ENCODE measurements around the gene SAMD9. TPM values are rescaled to one million over a fixed set of nuclear protein-coding genes. Genes with fewer than 3 reads are reported as not detected.

The SAMD9 gene
- total and polyA plus RNA-seq, 2 donors (not counting 3 experiments of a cell fraction or from before 2014, with no cell fraction given): 0.92 to 6.8 TPM

DNA sequence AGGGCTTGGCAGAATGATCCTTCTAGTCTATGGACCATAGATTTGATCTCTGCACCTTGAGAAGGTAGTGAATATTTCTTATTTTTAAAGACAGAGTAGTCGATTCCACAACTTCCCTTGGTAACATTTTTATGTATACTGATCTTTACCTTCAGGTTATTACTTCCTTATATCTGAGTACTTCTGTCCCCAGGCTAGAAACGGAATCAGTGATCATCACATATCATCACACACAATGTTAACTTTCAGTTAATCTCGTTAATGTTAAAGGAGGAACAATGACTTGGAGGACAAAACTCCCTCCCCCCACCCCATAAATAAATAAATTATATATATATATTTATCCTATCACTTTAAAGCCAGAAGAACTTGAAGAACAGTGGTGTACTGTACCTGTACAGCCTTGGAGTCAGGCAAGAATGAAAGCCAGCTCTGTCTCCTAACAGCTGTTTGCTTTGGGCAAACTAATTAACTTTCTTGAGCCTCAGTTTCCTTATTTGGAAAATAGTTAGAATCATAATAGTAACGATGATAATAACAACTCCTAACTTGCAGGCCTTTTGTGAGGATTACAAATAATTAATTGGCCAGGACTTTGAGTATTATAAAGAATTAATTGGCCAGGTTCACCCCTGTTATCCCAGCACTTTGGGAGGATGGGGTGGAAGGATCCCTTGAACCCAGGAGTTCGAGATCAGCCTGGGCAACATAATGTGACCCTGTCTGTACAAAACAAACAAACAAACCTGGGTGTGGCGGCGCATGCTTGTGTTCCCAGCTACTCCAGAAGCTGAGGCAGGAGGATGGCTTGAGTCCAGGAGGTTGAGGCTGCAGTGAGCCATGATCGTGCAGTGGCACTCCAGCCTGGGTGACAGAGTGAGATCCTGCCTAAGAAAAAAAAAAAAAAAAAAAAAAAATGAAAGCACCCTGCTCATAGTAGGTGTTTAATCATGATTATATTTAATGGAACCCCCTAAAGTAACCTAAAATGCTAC lies 63.5 kb downstream of the SAMD9 start:
- Histone ChIP-seq H3K9ac (replicated peaks; ENCODE audit: extremely low read depth, insufficient read depth, low read length) (no peak overlapping the region), H3K36me3 (ENCODE audit: control insufficient read depth in 2 of 2, extremely low read depth in 1 of 2, insufficient read depth in 2 of 2, low read length in 2 of 2) (no peaks in the 10 kb centered on the region), H3K27ac (ENCODE audit: insufficient read depth, low read depth, low read length) (no peak overlapping the region), H3K9me3 (replicated peaks; ENCODE audit: control insufficient read depth, insufficient read depth, low read length) (no peaks in the 10 kb centered on the region), H3K4me2 (ENCODE audit: insufficient read depth, low read length) (no peak overlapping the region), H3K9me1 (replicated peaks; ENCODE audit: control insufficient read depth, extremely low read depth, insufficient read depth, low read length) (no peaks in the 10 kb centered on the region), H2AFZ (ENCODE audit: low read depth, low read length) (no peak overlapping the region), H3K27me3 (ENCODE audit: control insufficient read depth in 2 of 2, insufficient read depth in 2 of 2, low read length in 2 of 2) (no peaks in the 10 kb centered on the region), H3K79me2 (ENCODE audit: control insufficient read depth, insufficient read depth, low read length) (no peaks in the 10 kb centered on the region), H4K20me1 (replicated peaks; ENCODE audit: control insufficient read depth, extremely low read depth, insufficient read depth, low read length) (no peaks in the 10 kb centered on the region), H3K4me3 (replicated peaks in 1 of 3; ENCODE audit: insufficient read depth in 1 of 3, low read depth in 1 of 3, low read length in 3 of 3) (no peak overlapping the region), H3K4me1 (ENCODE audit: control insufficient read depth, extremely low read depth, insufficient read depth, low read length) (no peaks in the 10 kb centered on the region)
- BruUV-seq (replicated peaks): no TSS peak
- no peak for DNase-seq (ENCODE audit: low read depth, low spot score)
- POLR2A ChIA-PET: no interaction called here
- TF ChIP-seq POLR2AphosphoS5 (IDR thresholded peaks at IDR 0.05; ENCODE audit: insufficient read depth, low read depth, low read length) (no peak), FOS (IDR thresholded peaks at IDR 0.05; ENCODE audit: borderline replicate concordance, insufficient read depth, low read length) (no peak), GATA2 (IDR thresholded peaks at IDR 0.05; ENCODE audit: insufficient read depth, insufficient read length, low read depth, low read length) (no peak)
- FAIRE-seq: no peak
- CTCF ChIA-PET: interaction anchor here (1.1 to 1.3 kb wide), 2 partner anchors 217 to 363 kb away, joined by 3 to 7 read pairs; no protein-coding TSS in a partner anchor
- intact Hi-C loops (cut with micrococcal nuclease): loop anchor here (2.0 kb wide), 1 partner anchor 65 kb away; no protein-coding TSS in a partner anchor
- dilution Hi-C loops (cut with MboI; ENCODE audit: extremely low pct_ligation_motif_present, low sequenced_read_pairs): no loop called here

DNA sequence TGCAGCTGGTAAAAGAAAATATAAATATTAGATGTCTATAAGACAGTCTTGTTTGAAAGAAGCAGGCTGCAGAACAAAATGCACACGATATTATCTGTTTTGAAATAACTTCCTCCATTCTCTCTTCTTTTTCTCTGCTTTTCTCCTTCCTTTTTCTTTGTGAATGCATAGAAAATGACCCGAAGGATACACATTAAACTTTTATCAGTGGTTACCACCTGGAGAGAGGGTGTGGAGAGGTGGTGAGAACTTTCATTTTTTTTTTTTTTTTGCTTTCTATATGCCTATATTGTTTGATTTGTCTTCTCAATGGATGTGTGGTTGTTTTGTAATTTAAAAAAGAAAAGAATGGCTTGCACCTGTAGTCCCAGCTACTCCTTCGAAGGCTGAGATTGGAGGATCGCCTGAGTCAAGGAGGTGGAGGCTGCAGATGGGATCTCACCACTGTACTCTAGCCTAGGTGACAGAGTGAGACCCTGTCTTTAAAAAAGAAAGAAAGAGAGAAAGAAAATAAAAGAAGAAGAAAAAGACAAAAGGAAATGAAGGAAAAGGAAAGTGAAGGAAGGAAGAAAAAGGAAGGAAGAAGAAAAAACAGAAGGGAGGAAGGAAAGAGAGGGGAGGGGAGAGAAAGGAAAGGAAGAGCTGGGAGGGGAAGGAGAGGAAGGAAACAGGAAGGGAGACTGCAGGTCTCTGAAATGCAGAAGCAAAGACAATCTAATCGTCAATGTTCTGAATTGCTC lies 64.4 kb downstream of the SAMD9 start:
- Histone ChIP-seq H3K4me1 (ENCODE audit: control insufficient read depth, extremely low read depth, insufficient read depth, low read length) (no peaks in the 10 kb centered on the region), H3K27me3 (ENCODE audit: control insufficient read depth in 2 of 2, insufficient read depth in 2 of 2, low read length in 2 of 2) (no peaks in the 10 kb centered on the region), H3K79me2 (ENCODE audit: control insufficient read depth, insufficient read depth, low read length) (no peaks in the 10 kb centered on the region), H3K4me3 (replicated peaks in 1 of 3; ENCODE audit: insufficient read depth in 1 of 3, low read depth in 1 of 3, low read length in 3 of 3) (no peak overlapping the region), H3K9ac (replicated peaks; ENCODE audit: extremely low read depth, insufficient read depth, low read length) (no peak overlapping the region), H3K4me2 (ENCODE audit: insufficient read depth, low read length) (no peak overlapping the region), H3K9me3 (replicated peaks; ENCODE audit: control insufficient read depth, insufficient read depth, low read length) (no peaks in the 10 kb centered on the region), H2AFZ (ENCODE audit: low read depth, low read length) (no peak overlapping the region), H4K20me1 (replicated peaks; ENCODE audit: control insufficient read depth, extremely low read depth, insufficient read depth, low read length) (no peaks in the 10 kb centered on the region), H3K36me3 (ENCODE audit: control insufficient read depth in 2 of 2, extremely low read depth in 1 of 2, insufficient read depth in 2 of 2, low read length in 2 of 2) (no peaks in the 10 kb centered on the region), H3K27ac (ENCODE audit: insufficient read depth, low read depth, low read length) (no peak overlapping the region), H3K9me1 (replicated peaks; ENCODE audit: control insufficient read depth, extremely low read depth, insufficient read depth, low read length) (no peaks in the 10 kb centered on the region)
- DNase-seq (ENCODE audit: low read depth, low spot score) (no peak), FAIRE-seq (no peak)
- no peak for TF ChIP-seq MYC (IDR thresholded peaks at IDR 0.05; ENCODE audit: low read depth, low read length)
- TF ChIP-seq GATA2 (IDR thresholded peaks at IDR 0.05; ENCODE audit: insufficient read depth, insufficient read length, low read depth, low read length): no peak
- TF ChIP-seq POLR2A (IDR thresholded peaks at IDR 0.05; ENCODE audit: low read depth, low read length): no peak
- no peak for TF ChIP-seq POLR2AphosphoS5 (IDR thresholded peaks at IDR 0.05; ENCODE audit: insufficient read depth, low read depth, low read length)
- POLR2A ChIA-PET: no interaction called here
- intact Hi-C loops (cut with micrococcal nuclease) (no loop called here), dilution Hi-C loops (cut with MboI; ENCODE audit: extremely low pct_ligation_motif_present, low sequenced_read_pairs) (no loop called here)
- no TSS peak for BruUV-seq (replicated peaks)
- CTCF ChIA-PET: interaction anchor here (1.1 to 1.3 kb wide), 2 partner anchors 216 to 363 kb away, joined by 3 to 7 read pairs; no protein-coding TSS in a partner anchor
